ENCODE data around the gene TARBP2.
"Not testable (repeated sequence)": the region's sequence is repeated elsewhere in the genome, so short reads cannot be mapped to it uniquely, and the experiment has no call there.

TARBP2 gene

GRCh38 chr12:53476769-53477209 lies 24.3 kb upstream of the TARBP2 start:
- DNase-seq: no peak

DNA sequence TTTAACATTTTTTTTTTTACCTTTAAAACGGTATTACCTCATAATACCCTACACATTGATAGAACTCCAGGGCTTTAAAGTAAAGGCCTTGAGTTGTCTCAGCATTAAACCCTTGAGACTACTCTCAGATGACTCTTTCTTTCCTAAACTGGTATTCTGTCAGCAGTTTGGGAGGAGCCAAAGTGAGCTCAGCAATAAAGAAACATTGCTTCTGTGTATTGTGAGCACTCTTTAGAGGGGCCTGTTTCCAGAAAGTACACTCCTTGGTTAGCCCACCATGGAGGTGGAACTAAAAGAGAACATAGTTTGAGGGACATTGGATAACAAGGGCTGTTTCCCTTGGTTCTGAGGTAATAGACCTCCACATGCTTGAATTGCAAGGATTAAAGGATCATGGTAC lies 22.2 kb upstream of the TARBP2 start:
- DNase-seq: no peak

GRCh38 chr12:53479331-53479730 lies 21.8 kb upstream of the TARBP2 start:
- DNase-seq: no peak

GRCh38 chr12:53480491-53481442 lies 20.3 kb upstream of the TARBP2 start:
- DNase-seq: no peak

GRCh38 chr12:53481458-53481857 lies 19.6 kb upstream of the TARBP2 start:
- not testable (repeated sequence) for DNase-seq

DNA sequence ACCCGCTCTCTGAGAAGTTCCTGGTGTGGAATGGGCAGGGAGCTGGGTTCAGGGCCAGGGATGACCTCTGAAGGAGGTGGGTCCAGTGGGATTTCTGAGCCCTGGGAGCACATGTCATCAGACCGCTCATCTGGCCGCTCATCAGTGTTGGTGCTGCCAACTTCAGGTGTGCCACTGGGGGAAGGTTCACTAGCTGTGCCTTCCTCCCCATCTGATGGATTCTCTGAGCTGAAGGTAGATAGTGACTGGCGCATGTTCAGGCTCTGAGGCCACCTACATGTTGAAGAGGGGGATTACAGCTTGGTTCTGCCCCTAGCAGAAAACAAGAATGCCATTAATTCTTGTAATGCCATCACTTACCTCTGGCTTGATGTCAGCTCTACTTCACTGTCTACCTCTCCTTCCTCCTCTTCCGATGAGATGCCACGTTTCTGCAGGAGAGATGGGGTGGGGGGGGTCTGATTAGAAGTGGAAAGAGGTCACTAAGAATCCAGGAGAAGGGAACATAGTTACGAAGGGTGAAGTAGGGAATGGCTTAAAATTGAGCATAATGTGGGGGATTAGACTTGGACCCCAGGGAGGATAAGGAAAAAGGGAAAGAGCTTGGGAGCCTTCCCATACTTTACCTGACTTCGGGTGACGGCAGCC lies 19.0 kb upstream of the TARBP2 start:
- no peak for DNase-seq

- no peak for DNase-seq
These were observed 18.4 kb upstream of the TARBP2 start for GRCh38 chr12:53482626-53483168.

GRCh38 chr12:53483225-53483978 lies 17.7 kb upstream of the TARBP2 start:
- no peak for DNase-seq

DNA sequence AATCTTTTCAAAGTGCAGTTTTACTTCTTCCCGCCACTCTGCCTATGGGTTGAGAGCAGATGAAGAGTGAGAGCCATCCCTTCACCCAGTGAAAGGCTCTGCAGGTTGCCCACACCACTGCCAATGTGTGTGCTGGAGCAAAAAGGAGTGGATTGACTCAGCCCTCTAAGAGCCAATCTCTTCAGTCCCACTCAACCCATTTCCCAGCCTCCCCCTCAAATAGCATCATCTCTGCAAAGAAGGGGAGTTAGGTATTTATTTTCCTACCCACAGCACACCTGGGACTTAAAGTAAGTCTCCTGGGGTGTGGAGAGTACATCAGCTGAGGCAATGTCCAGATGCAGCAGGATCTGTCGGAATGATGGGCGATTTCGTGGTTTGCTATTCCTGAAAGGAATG lies 17.1 kb upstream of the TARBP2 start:
- DNase-seq: no peak

GRCh38 chr12:53484686-53485575 lies 16.2 kb upstream of the TARBP2 start:
- DNase-seq: no peak

DNA sequence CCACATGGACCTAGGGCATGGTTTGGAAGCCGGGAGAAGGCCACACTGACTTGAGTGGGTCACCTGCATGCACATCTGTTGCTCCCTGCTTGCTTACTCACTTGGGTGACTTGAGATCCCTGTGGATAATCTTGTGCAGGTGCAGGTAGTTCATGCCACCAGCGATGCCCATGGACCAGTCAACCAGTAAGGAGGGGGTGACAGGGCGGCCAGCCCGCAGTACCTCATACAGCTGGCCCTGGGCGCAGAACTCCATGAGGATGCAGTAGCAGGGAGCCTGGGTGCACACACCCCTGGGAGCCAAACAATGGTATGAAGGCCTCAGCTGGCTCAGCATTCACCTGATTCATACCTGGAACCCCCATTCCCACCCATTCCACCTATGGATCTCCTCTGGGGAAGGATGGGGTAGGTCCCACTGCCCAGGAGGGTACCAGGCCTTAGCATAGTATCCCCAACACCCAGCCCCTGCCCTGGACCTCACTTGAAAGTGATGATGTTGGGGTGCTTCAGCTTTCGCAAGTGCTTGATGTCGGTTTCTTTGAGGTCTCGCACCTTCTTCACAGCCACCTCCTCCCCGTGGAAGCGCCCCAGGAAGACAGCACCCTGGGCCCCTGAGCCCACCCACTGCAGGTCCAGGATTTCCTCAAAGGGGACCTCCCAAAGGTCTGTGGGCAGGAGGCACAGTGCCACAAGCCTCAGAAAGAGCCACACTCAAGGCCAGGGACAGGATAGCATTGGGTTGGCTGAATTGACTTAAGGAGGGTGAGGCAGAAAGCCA lies 14.9 kb upstream of the TARBP2 start:
- DNase-seq: no peak

DNA sequence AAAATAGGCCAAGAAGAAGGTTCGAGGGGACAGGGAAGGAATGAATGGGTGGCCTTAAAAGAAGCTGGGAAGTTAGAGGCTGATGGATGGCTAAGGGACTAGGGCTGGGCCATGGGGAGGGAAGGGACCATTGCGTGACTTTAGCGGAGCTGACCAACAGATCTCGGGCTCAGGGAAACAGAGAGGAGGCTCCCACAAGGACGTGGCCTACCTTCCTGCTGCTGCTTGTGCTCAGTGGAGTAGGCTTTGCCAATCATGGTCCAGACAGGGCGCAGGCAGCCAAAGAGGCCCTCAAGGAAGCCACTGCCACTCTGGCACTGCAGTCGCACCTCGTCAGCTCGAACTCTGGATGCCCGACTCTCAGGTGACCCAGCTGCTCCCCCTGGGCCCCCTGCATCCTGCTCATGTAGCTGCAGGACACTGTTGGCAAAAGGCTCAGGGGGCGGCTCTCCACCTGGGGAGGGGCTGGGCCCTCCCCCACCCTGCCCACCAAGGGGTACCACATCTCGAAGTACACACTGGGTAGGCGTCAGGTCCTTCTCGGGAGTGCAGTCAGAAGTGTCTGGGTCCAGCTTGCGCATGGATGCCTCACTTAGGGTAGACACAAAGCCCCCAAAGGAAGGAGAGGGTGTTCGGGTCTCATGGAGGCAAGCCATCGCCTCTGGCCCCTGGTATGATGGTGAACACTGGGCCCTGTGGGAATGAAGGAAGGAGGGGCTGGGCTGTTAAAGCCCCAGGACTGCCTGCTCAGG lies 14.2 kb upstream of the TARBP2 start:
- no peak for DNase-seq

DNA sequence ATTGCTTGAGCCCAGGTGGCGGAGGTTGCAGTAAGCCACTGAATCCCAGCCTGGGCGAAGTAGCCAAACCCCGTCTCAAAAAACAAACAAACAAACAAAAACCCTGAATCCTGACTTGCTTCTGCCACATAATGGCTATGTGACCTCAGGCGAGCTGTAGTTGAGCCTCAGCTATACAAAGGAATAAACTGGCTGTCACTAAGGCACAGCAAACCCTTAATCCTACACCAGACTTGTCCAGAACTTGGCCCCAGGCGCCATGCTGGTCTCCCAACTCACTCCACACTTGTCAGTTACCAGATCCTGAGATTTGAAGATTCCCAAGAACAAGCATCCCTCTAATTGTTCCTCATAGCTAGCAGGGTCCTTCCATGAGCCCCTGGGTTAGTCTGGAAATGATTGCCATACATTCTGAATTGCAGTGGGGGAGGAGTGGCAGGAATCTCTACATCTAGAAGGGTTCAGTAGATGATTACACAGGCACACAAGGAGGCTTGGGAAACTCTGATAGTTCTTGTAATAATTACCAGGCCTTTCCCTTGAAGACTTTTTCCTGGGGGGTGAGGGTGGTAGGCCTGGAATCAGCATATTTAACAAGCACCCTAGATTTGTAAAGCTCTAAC lies 11.7 kb upstream of the TARBP2 start:
- DNase-seq: no peak

DNA sequence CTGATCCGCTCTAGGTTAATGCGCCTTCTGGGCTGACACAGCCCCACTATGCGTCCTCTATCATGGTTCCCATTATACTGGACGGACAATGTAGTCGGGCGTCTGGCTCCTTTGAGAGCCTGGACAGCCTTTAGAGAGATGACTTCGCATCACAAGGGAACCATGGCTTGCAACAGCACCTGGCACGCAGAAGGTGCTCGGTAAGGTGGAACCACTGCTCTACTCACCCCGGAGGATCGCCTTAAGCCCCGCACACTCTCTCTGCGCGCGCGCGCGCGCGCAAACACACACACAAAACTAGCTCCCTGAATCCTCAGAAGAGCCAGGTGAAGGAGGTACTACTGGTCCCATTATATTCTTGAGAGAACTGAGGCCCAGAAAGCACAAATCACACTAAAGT lies 8.9 kb upstream of the TARBP2 start:
- no peak for DNase-seq

DNA sequence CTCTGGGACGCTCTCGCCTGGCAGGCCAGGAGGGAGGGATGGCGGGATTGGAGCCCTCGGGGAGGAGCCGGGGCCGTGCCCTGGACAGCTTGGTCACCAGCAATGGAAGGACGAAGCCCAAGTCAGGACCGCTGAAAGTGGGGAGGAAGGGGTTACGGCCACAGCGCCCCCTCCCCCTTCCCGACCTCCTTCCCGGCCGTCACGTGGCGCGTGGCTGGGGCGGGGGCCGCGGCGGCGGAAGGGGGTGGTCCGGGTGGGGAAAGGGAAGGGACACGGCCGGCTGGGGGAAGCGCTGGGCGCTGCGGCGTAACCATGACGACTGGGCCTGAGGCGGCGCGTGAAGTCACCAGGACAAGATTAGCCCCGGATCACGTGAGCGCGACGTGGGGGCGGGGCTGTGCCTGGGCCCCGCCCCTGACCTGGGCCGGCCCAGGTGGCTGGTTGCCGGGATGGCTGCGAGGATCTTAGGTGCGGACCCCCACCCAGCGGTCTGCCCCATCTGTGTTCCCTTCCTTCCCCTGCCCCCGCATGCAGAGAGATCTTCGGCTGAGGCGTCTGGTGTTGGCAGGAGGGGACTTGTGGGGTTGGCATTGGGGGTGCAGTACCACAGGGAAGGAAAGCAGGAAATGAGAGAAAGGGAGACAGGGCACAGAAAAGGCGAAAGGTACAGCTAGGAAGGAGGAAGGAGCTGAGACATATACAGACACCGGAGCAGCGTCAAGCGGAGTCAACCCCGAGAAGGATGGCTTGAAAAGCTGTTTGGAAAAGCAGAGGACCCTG lies 8.1 kb upstream of the TARBP2 start:
- DNase-seq: peak; percentile 79

- no peak for DNase-seq
These were observed 7.3 kb upstream of the TARBP2 start for GRCh38 chr12:53493610-53494391.

DNA sequence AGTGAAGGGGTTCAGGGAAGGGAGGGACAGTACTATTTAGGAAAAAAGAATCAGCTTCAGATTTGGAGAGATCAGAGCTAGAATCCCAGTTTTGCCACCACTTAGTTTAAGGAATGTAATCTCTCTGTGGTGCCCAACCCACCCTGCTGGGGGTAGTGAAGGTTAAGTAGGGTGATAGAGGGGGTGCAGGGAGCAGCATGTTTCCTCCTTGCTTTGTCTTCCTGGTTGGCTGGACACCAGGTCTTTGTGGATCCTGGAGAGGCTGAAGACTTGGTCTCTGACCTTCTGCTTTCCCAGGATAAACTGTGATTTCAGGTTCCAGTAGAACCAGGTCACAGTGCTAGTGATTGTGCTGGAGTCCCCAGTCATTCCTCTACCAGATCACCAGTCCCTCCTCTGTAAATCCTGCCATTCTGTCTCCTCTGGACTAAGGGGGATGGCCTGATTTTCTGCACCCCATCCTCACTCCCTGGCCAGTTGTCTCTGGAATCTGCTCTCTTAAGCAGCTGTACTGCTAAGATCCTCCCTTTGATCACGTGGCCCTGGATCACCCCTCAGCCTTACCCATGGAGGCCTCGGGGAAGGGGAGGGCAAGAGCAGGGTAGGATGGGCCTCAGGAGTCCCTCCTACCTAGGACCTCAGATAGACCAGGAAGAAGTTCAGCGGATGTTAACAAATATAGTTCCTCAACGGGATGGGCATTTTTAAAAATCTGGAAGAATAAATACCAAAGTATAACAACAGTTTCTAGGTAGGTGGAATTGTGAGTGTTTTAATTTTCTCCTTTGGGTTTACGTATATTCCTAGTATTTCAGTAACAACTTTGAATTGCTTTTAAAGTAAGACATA lies 5.0 kb upstream of the TARBP2 start:
- DNase-seq: no peak

- no peak for DNase-seq
These were observed 4.4 kb upstream of the TARBP2 start for GRCh38 chr12:53496752-53497032.

Data from NCI-H2107 (cell line).